Measurements from ENCODE around the gene IGSF1.
"Not testable (repeated sequence)": the region's sequence is repeated elsewhere in the genome, so short reads cannot be mapped to it uniquely, and the experiment has no call there.

Gene IGSF1

GRCh38 chrX:131271274-131271673 lies 17.8 kb downstream of the IGSF1 start:
- DNase-seq: no peak

- no peak for DNase-seq
Measured at GRCh38 chrX:131270080-131270479, 19.0 kb downstream of the IGSF1 start.

- no peak for DNase-seq
Measured at GRCh38 chrX:131264665-131265064, 24.4 kb downstream of the IGSF1 start.

- DNase-seq: no peak
Measured at GRCh38 chrX:131264053-131264452, 25.1 kb downstream of the IGSF1 start.

- DNase-seq: peak; percentile 24
Measured at GRCh38 chrX:131262738-131263679, 26.1 kb downstream of the IGSF1 start.

- no peak for DNase-seq
Measured at GRCh38 chrX:131262200-131262599, 26.9 kb downstream of the IGSF1 start.

- no peak for DNase-seq
Measured at GRCh38 chrX:131257367-131257766, 31.7 kb downstream of the IGSF1 start.

- DNase-seq: not testable (repeated sequence)
Measured at GRCh38 chrX:131250984-131251738, 37.9 kb downstream of the IGSF1 start.

GRCh38 chrX:131239057-131239456 lies 50.0 kb downstream of the IGSF1 start:
- no peak for DNase-seq

- DNase-seq: no peak
Measured at GRCh38 chrX:131237363-131237762, 51.7 kb downstream of the IGSF1 start.

GRCh38 chrX:131235768-131236545 lies 53.1 kb downstream of the IGSF1 start:
- DNase-seq: no peak

GRCh38 chrX:131227608-131228007 lies 61.5 kb downstream of the IGSF1 start:
- DNase-seq: no peak

- no peak for DNase-seq
Measured at GRCh38 chrX:131226591-131226990, 62.5 kb downstream of the IGSF1 start.

GRCh38 chrX:131225078-131225477 lies 64.0 kb downstream of the IGSF1 start:
- no peak for DNase-seq
